HepG2 (cell line): Measurements from ENCODE around the gene RNF182. TPM values are rescaled to one million over a fixed set of nuclear protein-coding genes. Genes with fewer than 3 reads are reported as not detected.

Experiments
- ATAC-seq: fragments of 200-7000 bp; cut with Tn5 transposase; 3 replicates; pipeline ENCODE4 v1.9.1; 2020; ENCODE audit warnings: mild to moderate bottlenecking, moderate library complexity
- BruUV-seq: library from RNA; stranded (reverse); fragments of 400-500 nt; replicated peaks from 2 replicates; lab custom pipeline; 2021; lab: Mats Ljungman, UMichigan
- CTCF ChIA-PET: fragments of 300-600 bp; formaldehyde crosslinking; extraction: SDS; loops from one replicate; lab custom pipeline; 2021; ENCODE audit warnings: low total read pairs, inconsistent platforms, low intra/inter-chr PET ratio; lab: Yijun Ruan, JAX
- POLR2A ChIA-PET: fragments of 350-600 bp; sonication (Branson Sonifier 250); formaldehyde crosslinking; loops from one replicate; lab custom pipeline; 2020; ENCODE audit warnings: antibody characterized with exemption, inconsistent platforms; lab: Yijun Ruan, JAX
- DNase-seq: peaks from one replicate; pipeline ENCODE4 v3.0.0-alpha.2; 2015; ENCODE audit warnings: low spot score
- FAIRE-seq: peaks from 3 replicates; lab custom pipeline; 2011; peaks lifted over from hg19 to GRCh38; lab: Jason Lieb, UNC
- H2AFZ ChIP-seq: one replicate; pipeline ENCODE4 v1.6.1; 2011; ENCODE audit warnings: low read length, inconsistent platforms
- H3K27ac ChIP-seq: fragments of 300-600 bp; 3 replicates; pipeline ENCODE4 v1.8.0; 2011; ENCODE audit warnings: mixed run types, mild to moderate bottlenecking, mixed read lengths, low read length, inconsistent platforms; ENCODE audit not compliant: insufficient read depth; ENCODE audit errors: extremely low read length
- H3K27me3 ChIP-seq, 2 experiments: fragments of 200-600 bp in 1 of 2; 2 replicates in 1 of 2; 3 replicates in 1 of 2; pipeline versions ENCODE4 v1.6.0 to v1.8.0; 2011; ENCODE audit warnings: low read length in 2 of 2, mild to moderate bottlenecking in 2 of 2, moderate library complexity in 2 of 2, inconsistent platforms in 1 of 2; ENCODE audit not compliant: insufficient read depth in 2 of 2, control insufficient read depth in 1 of 2
- H3K36me3 ChIP-seq, 2 experiments: fragments of 200-600 bp in 1 of 2; replicated peaks in 1 of 2; 2 replicates in 1 of 2; 3 replicates in 1 of 2; pipeline versions ENCODE4 v1.5.1 to v1.8.0; 2011; ENCODE audit warnings: low read length in 2 of 2, inconsistent platforms in 1 of 2; ENCODE audit not compliant: insufficient read depth in 2 of 2, control insufficient read depth in 1 of 2
- H3K4me1 ChIP-seq: 2 replicates; pipeline ENCODE4 v1.5.1; 2012; ENCODE audit warnings: low read length, inconsistent platforms; ENCODE audit not compliant: insufficient read depth
- H3K4me2 ChIP-seq: 2 replicates; pipeline ENCODE4 v1.6.0; 2011; ENCODE audit warnings: low read depth, low read length, inconsistent platforms
- H3K4me3 ChIP-seq, 3 experiments: fragments of 200-600 bp in 1 of 3; sonication (generic), shearing (Covaris generic) in 1 of 3; replicated peaks in 1 of 3; 2 replicates each; pipeline ENCODE4 v1.5.1; 2011 to 2016; ENCODE audit warnings: low read length in 3 of 3, inconsistent platforms in 2 of 3, low read depth in 2 of 3, mild to moderate bottlenecking in 2 of 3, control low read depth in 1 of 3, mixed read lengths in 1 of 3; ENCODE audit not compliant: insufficient read depth in 1 of 3
- H3K79me2 ChIP-seq: one replicate; pipeline ENCODE4 v1.6.1; 2011; ENCODE audit warnings: low read length, inconsistent platforms; ENCODE audit not compliant: insufficient read depth
- H3K9ac ChIP-seq: 2 replicates; pipeline ENCODE4 v1.6.0; 2011; ENCODE audit warnings: mild to moderate bottlenecking, low read depth, low read length, inconsistent platforms; ENCODE audit not compliant: insufficient read depth
- H3K9me3 ChIP-seq: 2 replicates; pipeline ENCODE4 v1.5.1; 2012; ENCODE audit warnings: mild to moderate bottlenecking, low read length
- H4K20me1 ChIP-seq: 2 replicates; pipeline ENCODE4 v1.6.0; 2011; ENCODE audit warnings: inconsistent platforms, mild to moderate bottlenecking, low read length, moderate library complexity; ENCODE audit not compliant: insufficient read depth
- AHR ChIP-seq: IDR thresholded peaks from 2 replicates; pipeline ENCODE4 v1.6.1; 2018; ENCODE audit warnings: missing genetic modification reagents, missing compliant biosample characterization
- ARNTL ChIP-seq: sonication (generic); formaldehyde crosslinking; IDR thresholded peaks from 2 replicates; pipeline ENCODE4 v1.4.0; 2020; ENCODE audit warnings: mild to moderate bottlenecking, missing genetic modification reagents
- CEBPZ ChIP-seq: IDR thresholded peaks from 2 replicates; pipeline ENCODE4 v1.6.1; 2012; ENCODE audit warnings: low read length, improper control_type of control experiment
- HDAC1 ChIP-seq: sonication (generic); formaldehyde crosslinking; IDR thresholded peaks from 2 replicates; pipeline ENCODE4 v1.5.1; 2020; ENCODE audit warnings: mild to moderate bottlenecking, missing genetic modification reagents
- MAZ ChIP-seq, 2 experiments: sonication (generic) in 1 of 2; formaldehyde crosslinking in 1 of 2; IDR thresholded peaks; 2 replicates each; pipeline versions ENCODE4 v1.5.0 to v1.6.1; 2012 to 2020; ENCODE audit warnings: low read depth in 2 of 2, mild to moderate bottlenecking in 2 of 2, borderline replicate concordance in 1 of 2, improper control_type of control experiment in 1 of 2, low read length in 1 of 2, missing genetic modification reagents in 1 of 2, moderate library complexity in 1 of 2
- MED8 ChIP-seq: sonication (generic); formaldehyde crosslinking; IDR thresholded peaks from 2 replicates; pipeline ENCODE4 v1.8.1; 2023; ENCODE audit warnings: mild to moderate bottlenecking, missing genetic modification reagents; ENCODE audit not compliant: insufficient replicate concordance
- POGZ ChIP-seq: sonication (generic); formaldehyde crosslinking; IDR thresholded peaks from 2 replicates; pipeline ENCODE4 v1.4.0; 2020; ENCODE audit warnings: mild to moderate bottlenecking, missing genetic modification reagents
- SMARCE1 ChIP-seq: fragments of 450-650 bp; IDR thresholded peaks from 2 replicates; pipeline ENCODE4 v1.6.1; 2017; ENCODE audit warnings: borderline replicate concordance
- SNAPC2 ChIP-seq: sonication (generic); formaldehyde crosslinking; IDR thresholded peaks from 2 replicates; pipeline ENCODE4 v1.8.1; 2022; ENCODE audit warnings: mild to moderate bottlenecking, missing genetic modification reagents
- SNRNP70 ChIP-seq: fragments of 200-400 bp; formaldehyde crosslinking; IDR thresholded peaks from 2 replicates; pipeline ENCODE4 v1.6.1; 2017; ENCODE audit warnings: mild to moderate bottlenecking, low read depth, low read length, moderate library complexity
- ZNF564 ChIP-seq: sonication (generic); formaldehyde crosslinking; IDR thresholded peaks from 2 replicates; pipeline ENCODE4 v1.8.1; 2023; ENCODE audit warnings: mild to moderate bottlenecking, missing genetic modification reagents
- ZNF703 ChIP-seq: sonication (generic); formaldehyde crosslinking; IDR thresholded peaks from 2 replicates; pipeline ENCODE4 v1.5.1; 2020; ENCODE audit warnings: missing genetic modification reagents, mild to moderate bottlenecking, moderate library complexity, borderline replicate concordance
- ZNF746 ChIP-seq: sonication (generic); formaldehyde crosslinking; IDR thresholded peaks from 2 replicates; pipeline ENCODE4 v1.8.0; 2022; ENCODE audit warnings: mild to moderate bottlenecking, missing genetic modification reagents
- ZSCAN25 ChIP-seq: sonication (generic); formaldehyde crosslinking; IDR thresholded peaks from 2 replicates; pipeline ENCODE4 v1.8.0; 2022; ENCODE audit warnings: mild to moderate bottlenecking, missing genetic modification reagents
- WGBS: methylation state at CpG from one replicate; pipeline ENCODE4 v1.1.6; 2017; ENCODE audit warnings: low lambda C conversion rate; 5-methylcytosine and 5-hydroxymethylcytosine counted together
- in situ Hi-C: cut with HindIII; loops from 2 replicates; pipeline ENCODE4 v1.10.0; 2017; ENCODE audit warnings: low pct_unique_long_range_greater_than_20kb; ENCODE audit not compliant: extremely low pct_ligation_motif_present
- intact Hi-C: fragments of 100-400 bp; cut with micrococcal nuclease; formaldehyde crosslinking; loops from one replicate; pipeline ENCODE4 v1.10.0; 2022; ENCODE audit not compliant: unreplicated experiment
- polyA plus RNA-seq, 8 experiments: library from polyadenylated mRNA; depleted of rRNA in 3 of 8; stranded (reverse) in 7 of 8; unstranded in 1 of 8; fragments of >200 nt; fragmentation: Illumina TruSeq in 4 of 8; extraction: Trizol in 4 of 8; gene quantifications; 2 replicates each; pipeline versions ENCODE4 v1.2.1 to v1.2.3, GENCODE V29; 2011 to 2016; ENCODE audit warnings: low read depth in 4 of 8, missing spikeins in 1 of 8, mixed read lengths in 1 of 8; ENCODE audit not compliant: insufficient read depth in 1 of 8
- total RNA-seq, 5 experiments: library from RNA; depleted of rRNA; stranded (reverse); fragments of >200 nt; fragmentation: Illumina TruSeq; extraction: Trizol; gene quantifications; 2 replicates each; pipeline ENCODE4 v1.2.3, GENCODE V29; 2016; ENCODE audit warnings: low read depth in 1 of 5

The RNF182 gene
- total and polyA plus RNA-seq, 2 of the 13 experiments (the other 11 are each of a cell fraction or from before 2014, with no cell fraction given) = not detected

- no peaks in the 10 kb centered on the region for H3K36me3 ChIP-seq
- H3K27me3 ChIP-seq = peaks cover 0 to 13% of the 10 kb centered on the region in 2 experiments; a peak in 3 of 5 replicates
- ATAC-seq (no peak), FAIRE-seq (no peak), DNase-seq (no peak)
- H3K79me2 ChIP-seq = no peaks in the 10 kb centered on the region
- CTCF ChIA-PET = interaction anchor here (2.4 kb wide), 1 partner anchor 160 kb away, joined by 13 read pairs; no protein-coding TSS in a partner anchor
- H3K4me3 ChIP-seq = no peak overlapping the region
- intact Hi-C loops (no loop called here), in situ Hi-C loops (loop anchor here (5.0 kb wide), 2 partner anchors 155 to 235 kb away; no protein-coding TSS in a partner anchor)
- WGBS = 5% methylated on average over 2 of the region's 2 CpGs
- no peak for TF ChIP-seq SMARCE1
- no peak for TF ChIP-seq AHR
- no peak for TF ChIP-seq ZSCAN25 (CRISPR knock-in tag)
- no peak for TF ChIP-seq HDAC1 (CRISPR knock-in tag)
- TF ChIP-seq SNAPC2 (CRISPR knock-in tag) = no peak
- TF ChIP-seq ARNTL (CRISPR knock-in tag) = no peak
- TF ChIP-seq ZNF746 (CRISPR knock-in tag) = no peak
- no peak for TF ChIP-seq SNRNP70
- TF ChIP-seq ZNF703 (CRISPR knock-in tag) = no peak
- TF ChIP-seq MAZ (IDR thresholded peaks at IDR 0.05; ENCODE audit: borderline replicate concordance, low read depth, low read length) = no peak
- TF ChIP-seq MAZ (CRISPR knock-in tag; IDR thresholded peaks at IDR 0.05; ENCODE audit: low read depth) = no peak
- TF ChIP-seq MED8 (CRISPR knock-in tag) = no peak
- no peak for TF ChIP-seq ZNF564 (CRISPR knock-in tag)
- TF ChIP-seq CEBPZ = no peak
- TF ChIP-seq POGZ (CRISPR knock-in tag) = no peak
- no peaks in the 10 kb centered on the region for H3K9me3 ChIP-seq
- H3K4me1 ChIP-seq = no peaks in the 10 kb centered on the region
- H2AFZ ChIP-seq = no peak overlapping the region
- BruUV-seq = no TSS peak
- H3K27ac ChIP-seq = no peak overlapping the region
- no peak overlapping the region for H3K4me2 ChIP-seq
- H3K9ac ChIP-seq = no peak overlapping the region
- no peaks in the 10 kb centered on the region for H4K20me1 ChIP-seq
- POLR2A ChIA-PET = no interaction called here
Measured at GRCh38 chr6:13907001-13907350, 17.8 kb upstream of the RNF182 start.
